Measurements from ENCODE around the gene SEC11A. TPM values are rescaled to one million over a fixed set of nuclear protein-coding genes. Genes with fewer than 3 reads are reported as not detected.

The SEC11A gene
- total RNA-seq, 1 donor from 2014 or later, result 31.6 TPM

DNA sequence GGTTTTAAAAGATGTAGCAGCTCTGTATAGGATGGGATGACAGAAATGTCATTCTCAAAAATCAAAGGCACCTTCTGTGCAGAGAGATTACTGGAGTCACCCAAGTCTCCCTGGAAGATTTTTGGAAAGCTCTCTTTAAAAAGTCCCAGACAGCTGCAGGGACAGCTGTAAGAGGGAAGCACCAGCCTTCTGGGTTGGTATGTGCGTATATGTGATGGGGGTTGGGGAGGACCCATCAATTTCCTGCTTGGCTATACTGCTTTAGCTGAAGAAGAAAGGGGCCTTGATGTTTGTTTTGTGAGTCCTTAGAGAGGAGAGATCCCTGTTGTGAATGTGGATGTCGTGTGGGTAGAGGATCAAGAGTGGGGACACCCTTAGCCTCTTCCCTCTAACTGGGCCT is 5.4 kb upstream of the SEC11A start:
- Histone ChIP-seq H3K27ac (no peak overlapping the region), H3K27me3 (no peaks in the 10 kb centered on the region), H3K9me3 (no peaks in the 10 kb centered on the region), H3K36me3 (no peaks in the 10 kb centered on the region), H3K4me1 (no peaks in the 10 kb centered on the region), H3K4me3 (no peak overlapping the region)
- DNase-seq (ENCODE audit: low spot score in 2 of 2), result no peak
- intact Hi-C loops (cut with DNase I), result no loop called here
- TF ChIP-seq CTCF (IDR thresholded peaks at IDR 0.05), result no peak

GRCh38 chr15:84715441-84716035 is 401 bp downstream of the SEC11A start:
- no peak for TF ChIP-seq CTCF (IDR thresholded peaks at IDR 0.05)
- Histone ChIP-seq H3K4me3 (peak overlapping the region; percentile 70 to 77), H3K27me3 (no peaks in the 10 kb centered on the region), H3K4me1 (peaks cover 3 to 10% of the 10 kb centered on the region in 2 donors), H3K9me3 (no peaks in the 10 kb centered on the region), H3K27ac (peak overlapping the region; percentile 88), H3K36me3 (peaks cover 7% of the 10 kb centered on the region in 2 donors)
- DNase-seq (ENCODE audit: low spot score in 2 of 2), result peak in 1 of 2 donors; percentile 66
- intact Hi-C loops (cut with DNase I), result loop anchor here (1.0 to 2.0 kb wide), 6 partner anchors 57 to 213 kb away; partner anchors contain the start of genes ALPK3, NMB and WDR73

DNA sequence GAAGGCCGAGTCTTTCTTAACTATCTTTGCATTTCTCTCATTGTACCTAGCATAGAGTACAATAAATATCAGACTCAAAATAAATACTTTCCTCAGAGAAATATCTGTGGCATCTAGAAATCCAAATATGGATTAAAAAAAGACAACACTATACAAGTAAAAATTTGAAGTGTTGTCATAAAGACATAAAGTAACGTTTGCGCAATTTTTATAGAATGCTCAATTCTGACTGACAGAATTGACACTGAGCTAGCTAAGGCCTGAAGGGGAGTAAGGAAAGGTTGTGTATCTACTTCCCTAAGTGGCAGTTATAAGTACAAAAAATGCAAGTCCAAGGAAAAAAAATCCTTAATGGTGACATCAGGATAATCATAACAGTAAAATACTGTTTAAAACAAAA is 1.1 kb downstream of the SEC11A start:
- peak overlapping the region; percentile 88 for H3K27ac ChIP-seq

GRCh38 chr15:84714372-84714771 is 1.6 kb downstream of the SEC11A start:
- intact Hi-C loops (cut with DNase I), result no loop called here
- H3K4me3 ChIP-seq, result peak overlapping the region; percentile 70 to 77
- peaks cover 17 to 18% of the 10 kb centered on the region in 2 donors for H3K36me3 ChIP-seq

More for the DNA sequence above, 1.1 kb downstream of the SEC11A start:
- Histone ChIP-seq H3K4me1 (peaks cover 3 to 10% of the 10 kb centered on the region in 2 donors), H3K36me3 (peaks cover 13% of the 10 kb centered on the region in 2 donors), H3K4me3 (peak overlapping the region; percentile 70 to 77), H3K9me3 (no peaks in the 10 kb centered on the region), H3K27me3 (no peaks in the 10 kb centered on the region)
- intact Hi-C loops (cut with DNase I), result no loop called here
- DNase-seq (ENCODE audit: low spot score in 2 of 2), result no peak
- no peak for TF ChIP-seq CTCF (IDR thresholded peaks at IDR 0.05)

GRCh38 chr15:84703808-84704207 is 12.1 kb downstream of the SEC11A start:
- Histone ChIP-seq H3K27ac (no peak overlapping the region), H3K9me3 (no peaks in the 10 kb centered on the region), H3K27me3 (no peaks in the 10 kb centered on the region), H3K36me3 (no peaks in the 10 kb centered on the region), H3K4me1 (peaks cover 0 to 8% of the 10 kb centered on the region in 2 donors), H3K4me3 (no peak overlapping the region)
- no peak for TF ChIP-seq CTCF (IDR thresholded peaks at IDR 0.05)
- intact Hi-C loops (cut with DNase I), result no loop called here
- no peak for DNase-seq (ENCODE audit: low spot score in 2 of 2)

More at GRCh38 chr15:84714372-84714771, 1.6 kb downstream of the SEC11A start:
- TF ChIP-seq CTCF (IDR thresholded peaks at IDR 0.05), result no peak
- Histone ChIP-seq H3K9me3 (no peaks in the 10 kb centered on the region), H3K27me3 (no peaks in the 10 kb centered on the region), H3K4me1 (peaks cover 3 to 10% of the 10 kb centered on the region in 2 donors), H3K27ac (no peak overlapping the region)
- DNase-seq (ENCODE audit: low spot score in 2 of 2), result no peak
